ENCODE data around the gene PRKAR1B. TPM values are rescaled to one million over a fixed set of nuclear protein-coding genes. Genes with fewer than 3 reads are reported as not detected.

Gene PRKAR1B
- total RNA-seq, 1 experiment from 2014 or later, result 35.3 TPM

DNA sequence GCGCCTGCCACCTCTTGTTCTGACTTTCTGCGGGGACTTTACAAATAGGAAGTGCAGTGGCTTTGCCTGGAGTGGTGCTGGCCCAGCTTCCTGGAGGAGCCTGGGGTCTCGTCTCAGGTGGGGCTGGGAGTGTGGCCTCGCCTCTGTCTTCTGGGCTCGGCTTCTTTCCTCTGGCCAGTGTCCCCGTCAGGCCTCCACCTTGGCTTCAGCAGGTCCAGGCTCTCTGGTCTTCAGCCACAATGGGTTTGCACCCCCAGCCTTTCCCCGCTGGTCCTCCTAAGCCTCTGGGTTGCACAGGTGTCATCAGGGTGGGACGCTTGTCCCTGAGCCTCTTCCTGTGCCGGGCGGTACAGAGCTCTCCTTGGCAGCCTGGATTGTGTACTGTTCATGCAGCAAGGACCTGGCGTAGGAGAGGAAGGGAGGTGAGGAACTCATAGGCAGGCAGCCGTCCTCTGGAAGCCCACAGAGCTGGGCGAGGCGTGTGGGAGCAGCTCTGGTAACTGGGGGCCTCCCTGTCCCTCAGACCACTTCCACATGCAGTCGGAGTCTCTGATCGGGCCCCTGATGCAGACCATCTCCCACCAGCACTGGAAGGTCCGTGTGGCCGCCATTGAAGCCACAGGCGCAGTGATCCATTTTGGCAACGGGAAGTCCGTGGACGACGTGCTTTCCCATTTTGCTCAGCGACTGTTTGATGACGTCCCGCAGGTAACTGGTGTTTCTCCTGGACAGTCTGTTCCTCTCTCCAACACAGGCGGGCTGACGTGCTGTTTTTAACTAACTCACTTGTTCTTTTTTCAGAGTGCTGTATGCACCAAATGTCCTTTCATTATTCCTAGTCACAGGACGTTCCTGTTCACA is 2.3 kb upstream of the PRKAR1B start:
- no peak for DNase-seq (ENCODE audit: low read depth)

DNA sequence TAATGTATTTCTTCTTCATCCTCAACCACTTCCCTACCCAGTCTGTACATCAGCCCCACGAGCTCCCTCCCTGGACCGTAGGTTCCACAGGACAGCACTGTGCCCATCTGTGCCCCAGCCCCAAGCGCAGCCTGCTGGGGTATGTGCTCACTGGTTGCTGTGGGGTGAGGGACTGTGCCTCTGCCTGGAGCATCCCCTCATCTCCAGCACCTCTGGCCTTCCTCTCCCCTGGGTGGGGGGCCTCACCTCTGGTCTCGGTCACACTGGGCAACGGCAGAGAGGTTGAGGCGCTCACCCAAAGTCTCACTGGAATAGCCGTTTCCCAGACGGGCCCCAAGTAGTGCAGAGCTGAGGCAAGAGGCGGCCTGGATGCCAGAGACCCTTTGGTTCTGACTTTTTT is 1.5 kb upstream of the PRKAR1B start:
- DNase-seq (ENCODE audit: low read depth), result no peak
- in situ Hi-C loops (cut with HindIII; ENCODE audit: low pct_unique_long_range_greater_than_20kb, low sequenced_read_pairs), result no loop called here

More for the DNA sequence above, 2.3 kb upstream of the PRKAR1B start:
- in situ Hi-C loops (cut with HindIII; ENCODE audit: low pct_unique_long_range_greater_than_20kb, low sequenced_read_pairs), result no loop called here

DNA sequence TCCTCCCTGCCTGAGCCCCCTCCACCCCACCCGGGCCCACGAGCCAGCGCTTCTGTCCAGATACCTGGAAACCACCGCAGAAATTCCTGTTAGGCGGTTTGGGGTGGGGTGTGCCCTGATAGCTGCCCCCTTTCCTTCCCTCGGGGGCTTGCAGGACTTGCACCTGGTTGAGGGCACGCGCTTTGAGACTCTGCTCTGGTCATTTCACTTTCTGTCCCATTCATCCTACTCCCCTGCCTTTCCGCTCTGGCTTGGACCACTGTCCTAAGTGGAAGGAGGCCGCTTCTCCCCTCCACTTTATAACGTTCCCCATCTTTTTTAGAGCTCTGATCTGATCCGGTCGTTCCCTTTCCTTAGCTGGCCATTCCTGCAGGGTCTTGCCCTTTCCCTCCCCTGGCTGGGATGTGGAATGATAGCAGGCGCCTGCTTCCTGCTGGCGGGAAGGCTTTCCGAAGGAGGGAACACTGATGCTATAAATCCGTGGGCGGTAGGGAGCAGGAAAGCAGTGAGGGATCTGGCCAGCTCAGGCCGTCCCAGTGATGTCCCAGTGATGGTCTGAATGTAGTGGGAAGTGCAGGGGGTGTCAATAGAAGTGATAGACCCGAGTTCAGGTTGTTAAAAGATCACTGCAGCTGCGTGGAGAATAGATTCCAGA is 852 bp upstream of the PRKAR1B start:
- in situ Hi-C loops (cut with HindIII; ENCODE audit: low pct_unique_long_range_greater_than_20kb, low sequenced_read_pairs), result no loop called here
- DNase-seq (ENCODE audit: low read depth), result no peak

DNA sequence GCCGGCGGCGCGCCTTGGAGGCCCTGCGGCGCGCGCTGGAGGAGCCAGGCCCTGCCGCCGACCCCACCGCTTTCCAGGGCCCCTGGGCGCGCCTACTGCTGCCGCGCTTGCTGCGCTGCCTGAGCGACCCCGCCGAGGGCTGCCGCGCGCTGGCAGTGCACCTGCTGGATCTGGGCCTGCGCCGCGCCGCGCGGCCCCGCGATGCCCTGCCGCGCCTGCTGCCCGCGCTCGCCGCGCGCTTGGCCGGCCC is 302 bp downstream of the PRKAR1B start:
- in situ Hi-C loops (cut with HindIII; ENCODE audit: low pct_unique_long_range_greater_than_20kb, low sequenced_read_pairs), result no loop called here
- DNase-seq (ENCODE audit: low read depth), result no peak

DNA sequence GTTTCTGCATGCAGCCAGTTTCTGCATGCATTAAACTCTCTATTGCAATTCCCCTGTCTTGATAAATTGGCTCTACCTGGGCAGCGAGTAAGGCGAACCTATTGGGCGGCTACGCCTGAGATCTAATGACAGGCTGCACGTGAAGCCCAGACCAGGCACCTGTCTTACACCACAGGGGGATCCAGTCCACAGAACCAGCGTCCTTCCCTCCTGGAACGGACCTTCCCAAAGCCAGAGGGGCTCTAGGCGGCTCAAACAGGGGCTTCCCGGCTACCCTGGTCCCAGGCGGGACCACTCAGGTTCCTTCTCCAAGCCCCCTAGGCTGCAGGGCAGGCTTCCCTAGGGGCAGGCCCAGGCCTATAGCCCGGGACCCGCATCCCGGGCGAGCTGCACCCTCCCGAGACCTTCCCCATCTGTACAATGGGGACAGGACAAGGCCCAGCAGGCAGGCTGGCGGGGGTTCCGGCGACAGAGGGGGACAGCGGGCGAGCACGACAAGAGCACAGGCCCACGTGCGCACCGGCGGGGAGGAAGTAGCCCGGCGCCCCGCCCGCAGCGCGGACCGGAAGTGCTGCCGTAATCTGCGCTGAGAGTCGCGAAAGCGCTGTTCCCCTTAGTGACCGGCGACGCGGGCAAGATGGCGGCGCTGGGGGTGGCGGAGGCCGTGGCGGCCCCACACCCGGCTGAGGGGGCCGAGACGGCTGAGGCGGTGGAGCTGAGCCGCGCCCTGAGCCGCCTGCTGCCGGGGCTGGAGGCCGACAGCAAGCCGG is 812 bp downstream of the PRKAR1B start, which contains the start of gene DNAAF5:
Gene DNAAF5, plus strand, starts transcription at position 616 of the 770 bp plus-strand sequence. Its CDS starts 22 bp downstream, at position 638.
- in situ Hi-C loops (cut with HindIII; ENCODE audit: low pct_unique_long_range_greater_than_20kb, low sequenced_read_pairs), result no loop called here
- DNase-seq (ENCODE audit: low read depth), result peak; percentile 81

DNA sequence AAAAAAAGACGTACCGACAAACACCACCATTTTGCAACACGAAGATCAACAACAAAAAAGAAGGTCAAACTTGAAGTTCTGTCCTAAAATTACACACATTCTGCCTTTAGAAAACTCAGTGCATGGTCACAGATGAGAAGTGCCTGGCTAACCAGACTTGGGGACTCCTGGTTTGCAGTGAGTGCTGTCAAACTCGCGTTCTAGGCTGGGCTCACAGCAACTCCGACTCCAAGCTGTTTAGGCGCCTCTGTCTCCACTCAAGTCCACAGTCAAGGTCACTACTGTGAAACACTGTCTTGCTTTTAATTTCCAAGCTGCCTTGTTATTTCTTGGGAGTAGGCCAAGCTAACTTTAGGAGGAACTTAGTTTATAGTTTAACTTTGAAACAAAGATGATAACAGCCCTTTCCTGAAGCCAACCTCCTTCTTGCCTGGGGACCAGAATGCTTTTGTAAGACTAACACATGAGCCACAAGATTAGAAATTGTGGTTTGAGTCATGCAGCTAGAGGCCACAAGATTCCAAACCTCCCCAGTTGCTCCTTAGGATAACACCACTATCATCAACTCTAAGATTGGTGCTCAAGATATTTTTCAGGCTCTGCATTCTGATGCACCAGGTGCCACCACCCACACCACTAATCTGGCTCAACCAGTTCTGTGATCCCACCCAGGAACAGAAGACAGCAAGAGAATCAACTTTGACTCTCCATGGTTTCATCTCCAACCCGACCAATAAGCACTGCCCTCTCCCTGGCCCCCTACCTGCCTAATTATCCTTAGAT is 1.7 kb downstream of the PRKAR1B start:
- in situ Hi-C loops (cut with HindIII; ENCODE audit: low pct_unique_long_range_greater_than_20kb, low sequenced_read_pairs), result no loop called here
- peak; percentile 31 for DNase-seq (ENCODE audit: low read depth)

DNA sequence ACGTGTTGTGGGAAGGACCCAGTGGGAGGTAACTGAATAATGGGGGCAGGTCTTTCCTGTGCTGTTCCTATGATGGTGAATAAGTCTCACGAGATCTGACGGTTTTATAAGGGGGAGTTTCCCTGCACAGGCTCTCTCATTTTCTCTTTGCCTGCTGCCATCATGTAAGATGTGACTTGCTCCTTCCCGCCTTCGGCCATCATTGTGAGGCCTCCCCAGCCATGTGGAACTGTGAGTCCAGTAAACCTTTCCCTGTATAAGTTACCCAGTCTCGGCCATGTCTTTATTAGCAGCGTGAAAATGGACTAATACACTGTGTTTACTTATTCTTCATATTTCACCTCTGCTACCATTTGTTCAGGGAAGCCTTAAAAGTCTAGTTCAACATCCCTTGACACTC is 2.8 kb downstream of the PRKAR1B start:
- in situ Hi-C loops (cut with HindIII; ENCODE audit: low pct_unique_long_range_greater_than_20kb, low sequenced_read_pairs), result no loop called here

DNA sequence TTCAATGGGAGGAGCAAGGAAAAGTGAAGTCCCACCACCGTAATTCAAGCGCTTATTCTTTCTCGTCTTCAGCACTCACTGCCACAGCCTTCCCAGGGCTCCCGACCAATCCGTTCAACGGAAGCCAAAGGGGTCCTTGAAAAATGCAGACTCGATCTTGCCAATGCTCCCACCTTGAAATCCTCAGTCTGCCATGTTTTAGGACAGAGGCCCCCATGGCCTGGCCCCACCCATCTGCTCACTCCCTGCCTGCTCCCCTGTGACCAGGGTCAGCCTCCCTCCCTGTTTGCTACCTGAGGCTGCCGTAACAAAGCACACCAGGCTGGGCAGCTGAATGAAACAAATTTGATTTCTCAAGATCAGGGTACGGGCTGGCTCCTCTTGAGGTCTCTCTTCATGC is 3.5 kb downstream of the PRKAR1B start:
- no peak for DNase-seq (ENCODE audit: low read depth)
- in situ Hi-C loops (cut with HindIII; ENCODE audit: low pct_unique_long_range_greater_than_20kb, low sequenced_read_pairs), result no loop called here

More for the DNA sequence above, 2.8 kb downstream of the PRKAR1B start:
- no peak for DNase-seq (ENCODE audit: low read depth)

DNA sequence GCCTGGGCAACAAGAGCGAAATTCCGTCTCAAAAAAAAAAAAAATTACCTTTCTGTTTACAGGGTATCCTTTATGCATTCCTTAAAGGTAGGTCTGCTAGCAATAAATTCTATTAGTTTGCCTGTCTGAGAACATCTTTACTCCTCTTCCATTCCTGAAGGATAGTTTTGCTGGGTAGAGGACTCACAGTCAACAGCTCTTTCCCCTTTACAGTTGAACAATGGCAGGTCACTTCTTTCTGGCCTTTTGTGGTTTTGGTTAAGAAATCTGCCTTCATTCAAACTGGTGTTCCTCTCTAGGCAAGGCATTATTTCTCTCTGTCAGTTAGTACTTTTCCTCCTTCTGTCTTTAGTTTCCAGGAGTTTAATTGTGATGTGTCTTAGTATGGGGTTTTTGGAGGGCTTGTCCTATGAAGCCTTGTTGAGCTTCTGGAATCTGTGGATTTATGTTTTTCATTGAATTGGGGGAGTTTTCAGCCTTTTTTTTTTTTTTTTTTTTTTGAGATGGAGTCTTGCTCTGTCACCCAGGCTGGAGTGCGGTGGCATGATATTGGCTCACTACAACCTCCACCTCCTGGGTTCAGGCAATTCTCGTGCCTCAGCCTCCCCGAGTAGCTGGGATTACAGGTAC is 5.3 kb downstream of the PRKAR1B start:
- in situ Hi-C loops (cut with HindIII; ENCODE audit: low pct_unique_long_range_greater_than_20kb, low sequenced_read_pairs), result no loop called here
- no peak for DNase-seq (ENCODE audit: low read depth)

DNA sequence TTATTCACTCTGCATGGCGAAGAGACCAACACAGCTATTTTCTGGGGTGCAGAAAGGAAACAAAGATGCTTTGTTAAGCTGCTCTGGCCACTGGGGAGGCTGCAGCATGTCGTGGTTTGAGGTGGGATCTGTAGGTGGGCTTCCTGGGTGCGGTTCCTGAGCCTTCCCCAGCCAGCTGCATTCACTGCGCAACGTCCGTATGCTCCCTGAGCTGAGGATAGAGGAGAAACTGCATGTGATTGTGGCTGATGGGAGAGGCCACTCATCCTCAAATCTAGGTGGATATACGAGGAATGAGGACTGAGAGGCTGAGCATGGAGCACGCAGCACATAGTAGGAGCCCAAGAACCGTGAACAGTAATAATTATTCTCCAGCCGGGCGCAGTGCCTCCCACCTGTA is 10.4 kb downstream of the PRKAR1B start:
- no peak for DNase-seq (ENCODE audit: low read depth)
- in situ Hi-C loops (cut with HindIII; ENCODE audit: low pct_unique_long_range_greater_than_20kb, low sequenced_read_pairs), result no loop called here

DNA sequence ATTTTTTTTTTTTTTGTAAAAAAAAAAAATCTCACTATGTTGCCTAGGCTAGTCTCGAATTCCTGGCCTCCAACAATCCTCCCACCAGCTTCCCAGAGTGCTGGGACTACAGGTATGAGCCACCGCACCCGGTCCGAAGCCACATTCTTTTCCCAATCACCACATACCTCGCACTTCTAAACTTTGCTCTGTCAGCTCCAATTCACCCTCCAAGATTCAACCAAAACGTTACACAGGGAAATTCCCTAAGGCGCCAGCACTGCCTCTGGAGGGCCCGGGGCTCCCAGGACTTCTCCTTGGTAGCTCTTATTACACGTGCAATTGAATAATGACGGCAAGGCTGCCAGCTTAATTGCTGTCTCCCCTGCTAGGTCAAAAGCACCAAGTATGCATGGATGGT is 10.9 kb downstream of the PRKAR1B start:
- in situ Hi-C loops (cut with HindIII; ENCODE audit: low pct_unique_long_range_greater_than_20kb, low sequenced_read_pairs), result no loop called here
- DNase-seq (ENCODE audit: low read depth), result no peak

DNA sequence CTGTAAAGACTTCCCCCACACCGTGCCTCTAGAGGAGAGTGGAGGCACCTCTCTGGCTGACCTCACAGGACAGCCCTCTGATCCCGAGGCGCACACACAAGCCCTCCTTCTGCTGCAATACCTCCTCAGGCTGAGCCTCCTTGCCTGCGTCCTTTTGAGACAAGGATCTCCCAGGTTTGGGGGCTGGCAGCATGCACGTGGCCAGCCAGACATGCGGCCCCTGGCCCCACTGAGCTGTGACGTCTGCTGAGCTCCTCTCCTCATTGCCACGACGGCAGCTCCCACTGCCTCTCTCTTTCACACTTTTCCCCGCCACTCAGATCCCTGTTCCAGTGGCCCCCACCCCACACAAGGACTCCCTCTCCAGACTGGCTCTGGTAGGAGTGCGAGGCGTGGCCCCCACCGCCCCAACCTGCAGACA is 12.8 kb downstream of the PRKAR1B start:
- DNase-seq (ENCODE audit: low read depth), result no peak
- in situ Hi-C loops (cut with HindIII; ENCODE audit: low pct_unique_long_range_greater_than_20kb, low sequenced_read_pairs), result no loop called here

DNA sequence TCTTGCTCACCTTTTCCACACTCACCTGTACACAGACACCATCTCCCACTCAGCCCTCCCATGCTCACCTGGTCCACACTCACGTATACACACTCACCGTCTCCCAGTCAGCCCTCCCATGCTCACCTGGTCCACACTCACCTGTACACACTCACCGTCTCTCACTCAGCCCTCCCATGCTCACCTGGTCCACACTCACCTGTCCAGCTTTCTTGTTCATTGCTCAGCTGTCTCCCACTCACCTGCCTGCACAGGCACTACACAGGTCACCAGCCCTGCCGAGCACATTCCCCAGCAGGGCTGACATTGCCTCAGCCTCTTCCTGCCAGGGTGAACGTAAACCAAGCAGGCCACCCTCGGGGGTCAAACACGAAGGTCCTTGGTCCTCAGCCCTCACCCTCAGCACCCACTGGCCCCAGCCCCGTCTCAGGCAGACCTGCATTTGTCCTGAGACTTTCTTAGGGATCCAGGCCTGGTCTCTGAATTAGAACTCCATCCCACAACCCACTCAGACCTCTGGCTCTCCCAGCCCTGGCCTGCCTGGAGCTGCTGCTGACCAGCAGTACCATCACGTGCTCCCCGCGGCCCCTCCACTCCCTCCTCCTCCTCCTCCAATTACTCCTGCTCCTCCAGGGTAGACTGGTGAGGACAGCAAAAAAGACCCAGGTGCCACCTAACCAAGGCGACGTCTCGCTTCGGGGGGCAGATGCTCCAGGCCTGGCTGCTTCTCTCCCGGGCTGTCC is 13.4 kb downstream of the PRKAR1B start:
- in situ Hi-C loops (cut with HindIII; ENCODE audit: low pct_unique_long_range_greater_than_20kb, low sequenced_read_pairs), result no loop called here
- DNase-seq (ENCODE audit: low read depth), result no peak

DNA sequence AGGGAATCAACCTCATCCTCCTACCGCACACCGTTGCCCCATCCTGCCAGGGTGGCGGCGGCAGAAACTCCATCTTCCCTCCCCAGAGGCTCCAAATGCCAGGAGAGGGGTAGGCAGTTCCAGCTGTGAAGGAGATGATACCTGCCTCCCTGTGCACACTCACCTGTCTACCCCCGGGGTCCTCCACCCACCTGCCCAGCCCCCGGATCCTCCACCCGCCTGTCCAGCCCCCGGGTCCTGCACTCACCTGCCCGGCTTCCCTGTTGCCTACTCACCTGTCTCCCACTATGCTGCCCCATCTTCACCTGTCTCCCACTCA is 14.0 kb downstream of the PRKAR1B start:
- DNase-seq (ENCODE audit: low read depth), result no peak
- in situ Hi-C loops (cut with HindIII; ENCODE audit: low pct_unique_long_range_greater_than_20kb, low sequenced_read_pairs), result no loop called here

DNA sequence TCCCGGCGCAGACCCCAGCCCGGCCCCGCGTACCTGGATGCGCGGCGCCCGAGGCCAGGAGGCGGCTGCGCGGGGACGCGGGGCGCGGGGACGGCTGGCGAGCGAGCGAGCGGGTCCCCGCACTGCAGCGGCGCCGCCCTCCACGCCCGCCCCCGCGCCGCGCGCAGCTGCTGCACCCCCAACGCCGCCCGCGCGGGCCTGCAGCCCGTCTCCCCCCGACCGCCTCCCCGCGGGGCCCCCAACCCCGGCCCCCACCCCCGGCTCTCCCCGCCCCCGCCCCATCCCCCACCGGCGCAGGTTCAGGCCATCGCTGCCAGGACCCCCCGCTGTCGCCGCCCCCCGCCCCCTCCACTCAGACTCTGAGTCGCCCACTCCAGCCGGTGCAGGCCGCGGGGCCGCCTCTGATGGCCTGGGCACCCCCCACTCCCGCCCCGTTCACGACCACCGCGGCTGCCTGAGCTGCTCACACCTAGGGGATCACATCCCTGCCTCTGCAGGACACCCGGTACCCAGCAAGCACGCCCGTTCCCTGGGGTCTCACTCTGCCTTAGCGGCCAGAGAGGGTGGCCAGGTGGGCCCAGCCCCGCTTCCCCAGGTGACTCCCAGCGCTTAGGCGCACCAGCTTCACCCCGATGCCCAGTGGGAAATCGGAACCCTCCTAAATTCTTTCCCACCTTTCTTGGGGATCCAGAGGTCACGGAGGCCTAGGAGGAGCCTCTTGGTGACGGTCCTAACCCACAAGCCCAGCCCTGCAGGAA is 14.5 kb downstream of the PRKAR1B start:
- in situ Hi-C loops (cut with HindIII; ENCODE audit: low pct_unique_long_range_greater_than_20kb, low sequenced_read_pairs), result no loop called here
- DNase-seq (ENCODE audit: low read depth), result no peak

DNA sequence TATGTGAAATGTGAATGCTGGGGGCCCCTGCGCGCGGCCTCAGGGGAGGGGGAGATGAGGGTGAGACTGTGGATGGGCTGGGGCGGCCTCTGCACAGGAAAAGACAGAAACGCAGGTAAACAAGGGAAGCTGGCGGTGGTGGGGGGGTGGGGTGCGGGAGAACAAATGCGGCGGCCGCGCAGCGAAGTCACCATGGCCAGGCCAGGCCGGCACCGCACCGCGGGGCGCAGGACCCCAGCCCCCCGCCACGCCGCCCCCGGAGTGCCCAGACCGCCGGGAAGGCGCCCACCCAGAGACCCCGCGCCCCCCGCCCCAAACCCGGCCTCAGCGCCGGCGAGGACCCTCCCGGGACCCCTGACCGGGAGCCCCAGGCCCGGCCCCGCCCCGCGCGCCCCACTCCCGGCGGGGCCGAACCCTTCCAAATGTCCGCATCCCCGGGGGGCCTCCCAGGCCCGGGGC is 15.1 kb downstream of the PRKAR1B start:
- in situ Hi-C loops (cut with HindIII; ENCODE audit: low pct_unique_long_range_greater_than_20kb, low sequenced_read_pairs), result no loop called here
- DNase-seq (ENCODE audit: low read depth), result no peak

Measured in Caki2 (cell line).